ENCODE measurements around the gene GLIS1. TPM values are rescaled to one million over a fixed set of nuclear protein-coding genes. Genes with fewer than 3 reads are reported as not detected.

GLIS1 gene
- total and polyA plus RNA-seq, 2 donors = 0.05 to 0.59 TPM

GRCh38 chr1:53483656-53484055, 255.3 kb downstream of the GLIS1 start:
- 95% methylated on average over 4 of the region's 4 CpGs for WGBS
- Histone ChIP-seq H3K27ac (ENCODE audit: low read depth in 1 of 2, low read length in 1 of 2) (no peak overlapping the region), H3K4me3 (ENCODE audit: low read length in 2 of 2) (no peak overlapping the region), H3K4me1 (ENCODE audit: control insufficient read depth in 2 of 2, insufficient read depth in 2 of 2, low read length in 2 of 2) (peaks cover 3 to 5% of the 10 kb centered on the region in 2 donors), H3K27me3 (ENCODE audit: control insufficient read depth in 2 of 2, insufficient read depth in 1 of 2, low read length in 1 of 2) (peaks cover 0 to 25% of the 10 kb centered on the region in 2 donors), H3K9me3 (ENCODE audit: control insufficient read depth in 2 of 2, insufficient read depth in 1 of 2, low read length in 1 of 2) (no peaks in the 10 kb centered on the region), H3K36me3 (ENCODE audit: control insufficient read depth in 2 of 2, insufficient read depth in 2 of 2, low read length in 1 of 2) (no peaks in the 10 kb centered on the region)
- no peak for DNase-seq (ENCODE audit: low read depth in 6 of 9, low spot score in 9 of 9)

- Histone ChIP-seq H3K36me3 (ENCODE audit: control insufficient read depth in 2 of 2, insufficient read depth in 2 of 2, low read length in 1 of 2) (no peaks in the 10 kb centered on the region), H3K9me3 (ENCODE audit: control insufficient read depth in 2 of 2, insufficient read depth in 1 of 2, low read length in 1 of 2) (no peaks in the 10 kb centered on the region), H3K27me3 (ENCODE audit: control insufficient read depth in 2 of 2, insufficient read depth in 1 of 2, low read length in 1 of 2) (peaks cover 0 to 22% of the 10 kb centered on the region in 2 donors), H3K27ac (ENCODE audit: low read depth in 1 of 2, low read length in 1 of 2) (no peak overlapping the region), H3K4me1 (ENCODE audit: control insufficient read depth in 2 of 2, insufficient read depth in 2 of 2, low read length in 2 of 2) (peaks cover 3 to 5% of the 10 kb centered on the region in 2 donors), H3K4me3 (ENCODE audit: low read length in 2 of 2) (no peak overlapping the region)
- 98% methylated on average over 9 of the region's 9 CpGs for WGBS
- no peak for DNase-seq (ENCODE audit: low read depth in 6 of 9, low spot score in 9 of 9)
Observed at GRCh38 chr1:53483170-53483569, 255.8 kb downstream of the GLIS1 start.

GRCh38 chr1:53482441-53483153, 256.4 kb downstream of the GLIS1 start:
- Histone ChIP-seq H3K4me1 (ENCODE audit: control insufficient read depth in 2 of 2, insufficient read depth in 2 of 2, low read length in 2 of 2) (peaks cover 3 to 5% of the 10 kb centered on the region in 2 donors), H3K4me3 (ENCODE audit: low read length in 2 of 2) (no peak overlapping the region), H3K27me3 (ENCODE audit: control insufficient read depth in 2 of 2, insufficient read depth in 1 of 2, low read length in 1 of 2) (peaks cover 0 to 17% of the 10 kb centered on the region in 2 donors), H3K27ac (ENCODE audit: low read depth in 1 of 2, low read length in 1 of 2) (no peak overlapping the region), H3K9me3 (ENCODE audit: control insufficient read depth in 2 of 2, insufficient read depth in 1 of 2, low read length in 1 of 2) (no peaks in the 10 kb centered on the region), H3K36me3 (ENCODE audit: control insufficient read depth in 2 of 2, insufficient read depth in 2 of 2, low read length in 1 of 2) (no peaks in the 10 kb centered on the region)
- WGBS = 96% methylated on average over 14 of the region's 14 CpGs
- DNase-seq (ENCODE audit: low read depth in 6 of 9, low spot score in 9 of 9) = no peak

- Histone ChIP-seq H3K4me3 (ENCODE audit: low read length in 2 of 2) (no peak overlapping the region), H3K36me3 (ENCODE audit: control insufficient read depth in 2 of 2, insufficient read depth in 2 of 2, low read length in 1 of 2) (no peaks in the 10 kb centered on the region), H3K27me3 (ENCODE audit: control insufficient read depth in 2 of 2, insufficient read depth in 1 of 2, low read length in 1 of 2) (peaks cover 0 to 12% of the 10 kb centered on the region in 2 donors), H3K27ac (ENCODE audit: low read depth in 1 of 2, low read length in 1 of 2) (no peak overlapping the region), H3K9me3 (ENCODE audit: control insufficient read depth in 2 of 2, insufficient read depth in 1 of 2, low read length in 1 of 2) (no peaks in the 10 kb centered on the region), H3K4me1 (ENCODE audit: control insufficient read depth in 2 of 2, insufficient read depth in 2 of 2, low read length in 2 of 2) (peaks cover 3 to 5% of the 10 kb centered on the region in 2 donors)
- DNase-seq (ENCODE audit: low read depth in 6 of 9, low spot score in 9 of 9) = no peak
- 96% methylated on average over 7 of the region's 7 CpGs for WGBS
Observed at GRCh38 chr1:53481456-53481855, 257.5 kb downstream of the GLIS1 start.

GRCh38 chr1:53480678-53481077, 258.3 kb downstream of the GLIS1 start:
- no peaks in the 10 kb centered on the region for H3K9me3 ChIP-seq (ENCODE audit: control insufficient read depth in 2 of 2, insufficient read depth in 1 of 2, low read length in 1 of 2)
- no peak overlapping the region for H3K4me3 ChIP-seq (ENCODE audit: low read length in 2 of 2)
- WGBS = 90% methylated on average over 11 of the region's 11 CpGs

GRCh38 chr1:53478502-53478818, 260.5 kb downstream of the GLIS1 start:
- 100% methylated on average over 2 of the region's 2 CpGs for WGBS
- Histone ChIP-seq H3K27ac (ENCODE audit: low read depth in 1 of 2, low read length in 1 of 2) (no peak overlapping the region), H3K36me3 (ENCODE audit: control insufficient read depth in 2 of 2, insufficient read depth in 2 of 2, low read length in 1 of 2) (no peaks in the 10 kb centered on the region), H3K27me3 (ENCODE audit: control insufficient read depth in 2 of 2, insufficient read depth in 1 of 2, low read length in 1 of 2) (peaks cover 0 to 5% of the 10 kb centered on the region in 2 donors), H3K4me3 (ENCODE audit: low read length in 2 of 2) (no peak overlapping the region), H3K4me1 (ENCODE audit: control insufficient read depth in 2 of 2, insufficient read depth in 2 of 2, low read length in 2 of 2) (no peaks in the 10 kb centered on the region), H3K9me3 (ENCODE audit: control insufficient read depth in 2 of 2, insufficient read depth in 1 of 2, low read length in 1 of 2) (no peaks in the 10 kb centered on the region)
- DNase-seq (ENCODE audit: low read depth in 6 of 9, low spot score in 9 of 9) = no peak

More at GRCh38 chr1:53480678-53481077, 258.3 kb downstream of the GLIS1 start:
- H3K27ac ChIP-seq (ENCODE audit: low read depth in 1 of 2, low read length in 1 of 2) = no peak overlapping the region
- peaks cover 2 to 3% of the 10 kb centered on the region in 2 donors for H3K4me1 ChIP-seq (ENCODE audit: control insufficient read depth in 2 of 2, insufficient read depth in 2 of 2, low read length in 2 of 2)
- DNase-seq (ENCODE audit: low read depth in 6 of 9, low spot score in 9 of 9) = no peak
- no peaks in the 10 kb centered on the region for H3K36me3 ChIP-seq (ENCODE audit: control insufficient read depth in 2 of 2, insufficient read depth in 2 of 2, low read length in 1 of 2)
- peaks cover 0 to 5% of the 10 kb centered on the region in 2 donors for H3K27me3 ChIP-seq (ENCODE audit: control insufficient read depth in 2 of 2, insufficient read depth in 1 of 2, low read length in 1 of 2)

DNA sequence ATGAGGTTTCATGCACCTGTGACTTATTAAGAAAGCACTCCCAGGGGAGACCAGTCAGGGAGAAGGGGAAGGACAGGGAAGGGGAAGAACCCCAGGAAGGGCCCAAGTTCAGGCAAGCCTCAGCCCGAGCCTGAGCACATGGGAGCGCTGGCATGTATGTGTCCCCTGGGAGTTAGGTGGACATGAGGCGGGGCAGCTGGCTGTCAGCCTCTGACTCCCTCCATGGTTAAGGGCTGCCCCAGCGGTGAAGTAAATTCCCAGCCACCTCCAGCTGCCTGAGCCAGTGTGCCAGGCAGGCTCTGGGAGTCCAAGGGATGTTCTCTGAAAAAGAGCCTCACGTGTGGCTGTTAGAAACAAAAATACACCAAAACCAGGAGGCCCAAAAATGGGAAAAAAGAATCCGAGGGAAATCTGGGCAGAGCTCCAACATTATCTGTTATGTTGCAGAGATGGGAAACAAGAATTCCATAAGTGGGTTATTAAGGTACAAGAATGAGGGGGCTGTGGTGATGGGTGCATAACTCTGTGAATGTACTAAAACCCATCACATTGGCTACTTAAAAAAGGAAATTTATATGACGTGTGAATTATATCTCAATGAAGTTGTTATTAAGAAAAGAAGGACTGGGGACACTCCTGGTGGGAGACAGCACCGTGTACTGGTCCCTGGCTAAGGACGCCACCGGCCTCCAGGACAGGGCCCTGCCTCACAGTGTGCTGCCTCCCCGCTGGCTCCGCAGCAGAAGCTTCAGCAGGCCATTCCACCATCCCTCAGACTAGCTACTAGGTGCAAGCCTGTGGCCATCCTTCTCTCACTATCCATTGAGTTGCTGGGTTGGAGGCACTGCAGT, 261.1 kb downstream of the GLIS1 start:
- 96% methylated on average over 12 of the region's 12 CpGs for WGBS
- Histone ChIP-seq H3K27me3 (ENCODE audit: control insufficient read depth in 2 of 2, insufficient read depth in 1 of 2, low read length in 1 of 2) (peaks cover 0 to 5% of the 10 kb centered on the region in 2 donors), H3K9me3 (ENCODE audit: control insufficient read depth in 2 of 2, insufficient read depth in 1 of 2, low read length in 1 of 2) (no peaks in the 10 kb centered on the region), H3K4me1 (ENCODE audit: control insufficient read depth in 2 of 2, insufficient read depth in 2 of 2, low read length in 2 of 2) (no peaks in the 10 kb centered on the region), H3K36me3 (ENCODE audit: control insufficient read depth in 2 of 2, insufficient read depth in 2 of 2, low read length in 1 of 2) (no peaks in the 10 kb centered on the region), H3K27ac (ENCODE audit: low read depth in 1 of 2, low read length in 1 of 2) (no peak overlapping the region), H3K4me3 (ENCODE audit: low read length in 2 of 2) (no peak overlapping the region)
- no peak for DNase-seq (ENCODE audit: low read depth in 6 of 9, low spot score in 9 of 9)

DNA sequence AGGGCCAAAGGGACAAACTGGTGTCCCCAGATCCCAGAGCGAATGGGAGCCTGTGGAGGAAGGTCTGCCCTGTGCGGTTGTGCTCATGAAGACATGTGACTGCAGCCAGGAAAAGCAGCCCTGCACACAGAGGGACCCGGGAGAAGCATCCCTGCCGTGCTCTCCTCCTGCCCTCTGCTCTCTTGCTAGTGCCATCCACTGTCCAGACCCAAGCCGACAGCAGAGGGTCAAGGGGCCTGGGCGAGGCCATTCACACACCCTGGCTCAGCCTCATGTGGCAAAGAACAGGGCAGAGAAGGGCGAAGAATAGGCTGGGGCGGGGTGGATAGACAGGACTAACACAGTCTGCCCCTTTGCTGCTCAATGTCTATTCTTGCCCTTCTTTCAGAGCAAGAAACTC, 262.4 kb downstream of the GLIS1 start:
- Histone ChIP-seq H3K4me1 (ENCODE audit: control insufficient read depth in 2 of 2, insufficient read depth in 2 of 2, low read length in 2 of 2) (no peaks in the 10 kb centered on the region), H3K27me3 (ENCODE audit: control insufficient read depth in 2 of 2, insufficient read depth in 1 of 2, low read length in 1 of 2) (peaks cover 0 to 5% of the 10 kb centered on the region in 2 donors), H3K4me3 (ENCODE audit: low read length in 2 of 2) (no peak overlapping the region), H3K27ac (ENCODE audit: low read depth in 1 of 2, low read length in 1 of 2) (no peak overlapping the region), H3K36me3 (ENCODE audit: control insufficient read depth in 2 of 2, insufficient read depth in 2 of 2, low read length in 1 of 2) (no peaks in the 10 kb centered on the region), H3K9me3 (ENCODE audit: control insufficient read depth in 2 of 2, insufficient read depth in 1 of 2, low read length in 1 of 2) (no peaks in the 10 kb centered on the region)
- no peak for DNase-seq (ENCODE audit: low read depth in 6 of 9, low spot score in 9 of 9)
- WGBS = 88% methylated on average over 8 of the region's 8 CpGs

GRCh38 chr1:53475664-53476063, 263.3 kb downstream of the GLIS1 start:
- Histone ChIP-seq H3K4me1 (ENCODE audit: control insufficient read depth in 2 of 2, insufficient read depth in 2 of 2, low read length in 2 of 2) (no peaks in the 10 kb centered on the region), H3K4me3 (ENCODE audit: low read length in 2 of 2) (no peak overlapping the region), H3K9me3 (ENCODE audit: control insufficient read depth in 2 of 2, insufficient read depth in 1 of 2, low read length in 1 of 2) (no peaks in the 10 kb centered on the region), H3K27me3 (ENCODE audit: control insufficient read depth in 2 of 2, insufficient read depth in 1 of 2, low read length in 1 of 2) (peaks cover 0 to 5% of the 10 kb centered on the region in 2 donors), H3K27ac (ENCODE audit: low read depth in 1 of 2, low read length in 1 of 2) (no peak overlapping the region), H3K36me3 (ENCODE audit: control insufficient read depth in 2 of 2, insufficient read depth in 2 of 2, low read length in 1 of 2) (no peaks in the 10 kb centered on the region)
- 93% methylated on average over 7 of the region's 7 CpGs for WGBS
- no peak for DNase-seq (ENCODE audit: low read depth in 6 of 9, low spot score in 9 of 9)
